K562 (cell line): ENCODE measurements around the gene EFNA2. TPM values are rescaled to one million over a fixed set of nuclear protein-coding genes. Genes with fewer than 3 reads are reported as not detected.

Source experiments
- ATAC-seq: fragments of 200-7000 bp; cut with Tn5 transposase; 3 replicates; pipeline ENCODE4 v1.9.1; 2020; ENCODE audit warnings: moderate library complexity
- BruUV-seq: library from RNA; stranded (reverse); fragments of 400-500 nt; replicated peaks from 2 replicates; lab custom pipeline; 2021; lab: Mats Ljungman, UMichigan
- CTCF ChIA-PET: fragments of 300-600 bp; formaldehyde crosslinking; extraction: SDS; loops from one replicate; lab custom pipeline; 2021; ENCODE audit warnings: low intra/inter-chr PET ratio; lab: Yijun Ruan, JAX
- POLR2A ChIA-PET: fragments of 300-600, 350-650 bp; sonication (Branson Sonifier 250); formaldehyde crosslinking; extraction: SDS; loops from one replicate; lab custom pipeline; 2021; ENCODE audit warnings: antibody characterized with exemption, inconsistent platforms; lab: Yijun Ruan, JAX
- DNase-seq, 4 experiments: peaks; one replicate each; pipeline versions ENCODE4 v3.0.0 to v3.0.0-alpha.2; 2011 to 2018; ENCODE audit warnings: low spot score in 3 of 4, mixed read lengths in 3 of 4; ENCODE audit errors: extremely low read depth in 1 of 4
- FAIRE-seq: peaks from 2 replicates; lab custom pipeline; 2011; peaks lifted over from hg19 to GRCh38; lab: Jason Lieb, UNC
- H2AFZ ChIP-seq: 2 replicates; pipeline ENCODE4 v1.6.0; 2011; ENCODE audit warnings: low read depth, low read length, control low read depth, inconsistent platforms
- H3K27ac ChIP-seq: fragments of 200-600 bp; 3 replicates; pipeline ENCODE4 v1.8.0; 2011; ENCODE audit warnings: low read depth, mild to moderate bottlenecking, control low read depth, inconsistent platforms, low read length, moderate library complexity, mixed read lengths; ENCODE audit errors: extremely low read depth
- H3K27me3 ChIP-seq, 2 experiments: fragments of 300-600 bp in 1 of 2; 2 replicates in 1 of 2; 3 replicates in 1 of 2; pipeline versions ENCODE4 v1.6.0 to v1.8.0; 2011; ENCODE audit warnings: inconsistent platforms in 2 of 2, low read length in 2 of 2, mild to moderate bottlenecking in 1 of 2, mixed read lengths in 1 of 2, moderate library complexity in 1 of 2; ENCODE audit not compliant: control insufficient read depth in 2 of 2, insufficient read depth in 2 of 2
- H3K36me3 ChIP-seq: fragments of 300-600 bp; 3 replicates; pipeline ENCODE4 v1.8.0; 2011; ENCODE audit warnings: mild to moderate bottlenecking, low read length, inconsistent platforms; ENCODE audit not compliant: control insufficient read depth, insufficient read depth
- H3K4me1 ChIP-seq, 2 experiments: fragments of 200-600 bp in 1 of 2; replicated peaks in 1 of 2; 2 replicates in 1 of 2; 3 replicates in 1 of 2; pipeline versions ENCODE4 v1.5.1 to v1.8.0; 2011; ENCODE audit warnings: inconsistent platforms in 2 of 2, low read length in 2 of 2, mild to moderate bottlenecking in 1 of 2, mixed read lengths in 1 of 2, moderate library complexity in 1 of 2; ENCODE audit not compliant: control insufficient read depth in 2 of 2, insufficient read depth in 2 of 2
- H3K4me2 ChIP-seq: 2 replicates; pipeline ENCODE4 v1.6.1; 2011; ENCODE audit warnings: low read length, control low read depth, inconsistent platforms, mixed read lengths; ENCODE audit not compliant: insufficient read depth
- H3K4me3 ChIP-seq: fragments of 200-600 bp; sonication (generic), shearing (Covaris generic); 2 replicates; pipeline ENCODE4 v1.5.1; 2016; ENCODE audit warnings: control low read depth, inconsistent platforms
- H3K79me2 ChIP-seq: fragments of 200-600 bp; 3 replicates; pipeline ENCODE4 v1.8.0; 2011; ENCODE audit warnings: low read length, inconsistent platforms; ENCODE audit not compliant: control insufficient read depth, insufficient read depth
- H3K9ac ChIP-seq, 2 experiments: 2 replicates each; pipeline versions ENCODE4 v1.6.0 to v1.6.1; 2011; ENCODE audit warnings: low read depth in 2 of 2, low read length in 2 of 2, control low read depth in 1 of 2, inconsistent platforms in 1 of 2, mild to moderate bottlenecking in 1 of 2, mixed read lengths in 1 of 2; ENCODE audit not compliant: insufficient read depth in 1 of 2
- H3K9me1 ChIP-seq: one replicate; pipeline ENCODE4 v1.6.0; 2011; ENCODE audit warnings: inconsistent platforms, mild to moderate bottlenecking, low read length, moderate library complexity; ENCODE audit not compliant: control insufficient read depth, insufficient read depth
- H3K9me3 ChIP-seq: replicated peaks from 2 replicates; pipeline ENCODE4 v1.5.1; 2011; ENCODE audit warnings: low read depth, low read length, inconsistent platforms; ENCODE audit not compliant: control insufficient read depth, insufficient read depth
- H4K20me1 ChIP-seq: replicated peaks from 2 replicates; pipeline ENCODE4 v1.6.1; 2011; ENCODE audit warnings: low read length, inconsistent platforms, mixed read lengths; ENCODE audit not compliant: control insufficient read depth, insufficient read depth
- ESRRB ChIP-seq: fragments of 250-450 bp; sonication (Bioruptor Pico); IDR thresholded peaks from 2 replicates; pipeline ENCODE4 v1.5.0; 2020; ENCODE audit warnings: mild to moderate bottlenecking, moderate library complexity, borderline replicate concordance
- FIP1L1 ChIP-seq: fragments of 200-400 bp; formaldehyde crosslinking; IDR thresholded peaks from 2 replicates; pipeline ENCODE4 v1.6.1; 2018; ENCODE audit warnings: mild to moderate bottlenecking, low read depth, low read length; ENCODE audit not compliant: poor library complexity, severe bottlenecking
- GABPB1 ChIP-seq: sonication (generic); formaldehyde crosslinking; IDR thresholded peaks from 2 replicates; pipeline ENCODE4 v1.8.0; 2022; ENCODE audit warnings: mild to moderate bottlenecking, missing genetic modification reagents
- KDM1A ChIP-seq, 2 experiments: fragments of 450-650 bp; IDR thresholded peaks; 2 replicates each; pipeline ENCODE4 v1.6.1; 2016; ENCODE audit warnings: mild to moderate bottlenecking in 2 of 2
- POLR2G ChIP-seq: fragments of 200-400 bp; formaldehyde crosslinking; IDR thresholded peaks from 2 replicates; pipeline ENCODE4 v1.6.1; 2017; ENCODE audit warnings: low read depth, mild to moderate bottlenecking, antibody characterized with exemption, low read length, moderate library complexity
- PRPF4 ChIP-seq: fragments of 200-400 bp; formaldehyde crosslinking; IDR thresholded peaks from one replicate; pipeline ENCODE4 v1.6.1; 2017; ENCODE audit warnings: low read length, low read depth, mild to moderate bottlenecking; ENCODE audit not compliant: insufficient read depth, poor library complexity, severe bottlenecking
- RBFOX2 ChIP-seq: fragments of 200-400 bp; formaldehyde crosslinking; IDR thresholded peaks from 2 replicates; pipeline ENCODE4 v1.6.1; 2017; ENCODE audit warnings: low read depth, mild to moderate bottlenecking, low read length, moderate library complexity
- RBM22 ChIP-seq: fragments of 200-400 bp; formaldehyde crosslinking; IDR thresholded peaks from 2 replicates; pipeline ENCODE4 v1.6.1; 2018; ENCODE audit warnings: low read length, low read depth; ENCODE audit not compliant: poor library complexity, severe bottlenecking
- WHSC1 ChIP-seq: IDR thresholded peaks from one replicate; pipeline ENCODE4 v1.6.1; 2012; ENCODE audit warnings: low read length, control low read depth, inconsistent platforms
- ZBTB1 ChIP-seq: sonication (generic); formaldehyde crosslinking; IDR thresholded peaks from 2 replicates; pipeline ENCODE4 v1.8.1; 2023; ENCODE audit warnings: missing genetic modification reagents, low read depth, mild to moderate bottlenecking, borderline replicate concordance
- WGBS: fragments of 100-300 bp; shearing (Covaris generic); methylation state at CpG from one replicate; pipeline ENCODE4 v1.1.6; 2016; ENCODE audit warnings: low coverage, mixed read lengths; ENCODE audit not compliant: insufficient coverage; ENCODE audit errors: missing lambda C conversion rate; 5-methylcytosine and 5-hydroxymethylcytosine counted together
- in situ Hi-C: fragments of 300-500 bp; cut with MboI; formaldehyde crosslinking; loops from 4 replicates; pipeline ENCODE4 v1.15.0; 2018; ENCODE audit warnings: inconsistent platforms, mixed read lengths
- intact Hi-C: fragments of 100-400 bp; cut with micrococcal nuclease; formaldehyde crosslinking; loops from 2 replicates; pipeline ENCODE4 v1.14.2; 2022
- polyA plus RNA-seq, 8 experiments: library from polyadenylated mRNA; depleted of rRNA in 4 of 8; stranded (reverse) in 5 of 8; unstranded in 3 of 8; fragments of >200 nt; fragmentation: Nextera tagmentation in 2 of 8; fragmentation: Illumina TruSeq in 1 of 8; extraction: Ambion mirVana in 2 of 8; extraction: Trizol in 1 of 8; gene quantifications; 2 replicates each; pipeline versions ENCODE4 v1.2.1 to v1.2.3, GENCODE V29; 2011 to 2014; ENCODE audit warnings: inconsistent platforms in 1 of 8, missing spikeins in 1 of 8
- total RNA-seq, 7 experiments: library from RNA; depleted of rRNA in 6 of 7; stranded (reverse); fragments of >200 nt in 6 of 7; fragmentation: Illumina TruSeq in 2 of 7; extraction: Trizol in 2 of 7; gene quantifications; 2 replicates each; pipeline versions ENCODE4 v1.2.1 to v1.2.3, GENCODE V29; 2011 to 2021; ENCODE audit warnings: low replicate concordance in 1 of 7
- TF ChIP-seq, protein P1 (sequence below): sonication (generic); formaldehyde crosslinking; IDR thresholded peaks from 2 replicates; pipeline ENCODE4 v1.8.1; 2023; ENCODE audit warnings: mild to moderate bottlenecking, missing genetic modification reagents
- TF ChIP-seq, protein P2 (sequence below): sonication (generic); formaldehyde crosslinking; IDR thresholded peaks from 2 replicates; pipeline ENCODE4 v1.9.0; 2022; ENCODE audit warnings: mild to moderate bottlenecking, missing genetic modification reagents
- TF ChIP-seq, protein P3 (sequence below), 2 experiments: fragments of 450-650 bp; conservative IDR thresholded peaks; 2 replicates each; pipeline ENCODE4 v1.6.1; 2017; ENCODE audit warnings: mild to moderate bottlenecking in 2 of 2, moderate library complexity in 2 of 2

The EFNA2 gene
- total and polyA plus RNA-seq, 9 of the 15 experiments (the other 6 are each of a cell fraction or from before 2014, with no cell fraction given) = 0.11 to 0.44 (median 0.15) TPM; not detected in 6

DNA sequence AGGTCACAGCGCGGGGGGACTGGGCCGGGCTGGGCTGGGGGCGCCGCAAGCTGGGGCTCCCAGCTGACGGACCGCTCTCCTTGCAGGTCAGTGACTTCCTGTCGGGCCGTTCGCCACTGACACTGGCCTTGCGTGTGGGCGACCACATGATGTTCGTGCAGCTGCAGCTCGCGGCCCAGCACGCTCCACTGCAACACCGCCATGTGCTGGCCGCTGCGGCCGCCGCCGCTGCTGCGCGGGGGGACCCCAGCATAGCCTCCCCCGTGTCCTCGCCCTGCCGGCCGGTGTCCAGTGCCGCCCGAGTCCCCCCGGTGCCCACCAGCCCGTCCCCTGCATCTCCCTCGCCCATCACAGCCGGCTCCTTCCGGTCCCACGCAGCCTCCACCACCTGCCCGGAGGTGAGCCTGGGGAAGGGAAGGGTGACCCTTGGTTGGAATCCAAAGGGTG is 31.6 kb upstream of the EFNA2 start:
- ChIA-PET CTCF (no interaction called here), POLR2A (interaction anchor here (1.8 to 7.8 kb wide), 2 partner anchors 12 to 15 kb away, joined by 11 to 88 read pairs; partner anchors contain the start of gene CIRBP)
- BruUV-seq = no TSS peak
- FAIRE-seq (no peak), DNase-seq (no peak), ATAC-seq (no peak)
- Histone ChIP-seq H3K4me2 (no peak overlapping the region), H4K20me1 (0 out of 2 replicates have a peak, but pooled peaks cover 7% of the 10 kb centered on the region), H3K9ac (peak overlapping the region in 1 of 2 experiments; percentile 96; a peak in 2 of 4 replicates), H3K4me3 (no peak overlapping the region), H3K27ac (peak overlapping the region; percentile 82; the same call in 2 of the 3 replicates), H2AFZ (no peak overlapping the region), H3K4me1 (peaks cover 32 to 96% of the 10 kb centered on the region in 2 experiments), H3K9me1 (no peaks in the 10 kb centered on the region), H3K79me2 (peaks cover 73% of the 10 kb centered on the region), H3K27me3 (no peaks in the 10 kb centered on the region), H3K36me3 (peaks cover 70% of the 10 kb centered on the region; the same call in 2 of the 3 replicates), H3K9me3 (no peaks in the 10 kb centered on the region)
- WGBS = 90% methylated on average over 27 of the region's 37 CpGs
- in situ Hi-C loops (no loop called here), intact Hi-C loops (no loop called here)
- peak; percentile 43 for TF ChIP-seq RBM22
- TF ChIP-seq, protein P1, sequence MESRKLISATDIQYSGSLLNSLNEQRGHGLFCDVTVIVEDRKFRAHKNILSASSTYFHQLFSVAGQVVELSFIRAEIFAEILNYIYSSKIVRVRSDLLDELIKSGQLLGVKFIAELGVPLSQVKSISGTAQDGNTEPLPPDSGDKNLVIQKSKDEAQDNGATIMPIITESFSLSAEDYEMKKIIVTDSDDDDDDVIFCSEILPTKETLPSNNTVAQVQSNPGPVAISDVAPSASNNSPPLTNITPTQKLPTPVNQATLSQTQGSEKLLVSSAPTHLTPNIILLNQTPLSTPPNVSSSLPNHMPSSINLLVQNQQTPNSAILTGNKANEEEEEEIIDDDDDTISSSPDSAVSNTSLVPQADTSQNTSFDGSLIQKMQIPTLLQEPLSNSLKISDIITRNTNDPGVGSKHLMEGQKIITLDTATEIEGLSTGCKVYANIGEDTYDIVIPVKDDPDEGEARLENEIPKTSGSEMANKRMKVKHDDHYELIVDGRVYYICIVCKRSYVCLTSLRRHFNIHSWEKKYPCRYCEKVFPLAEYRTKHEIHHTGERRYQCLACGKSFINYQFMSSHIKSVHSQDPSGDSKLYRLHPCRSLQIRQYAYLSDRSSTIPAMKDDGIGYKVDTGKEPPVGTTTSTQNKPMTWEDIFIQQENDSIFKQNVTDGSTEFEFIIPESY (CRISPR knock-in tag) = peak; percentile 95
- TF ChIP-seq GABPB1 (CRISPR knock-in tag) = peak; percentile 3; the same call in 1 of the 2 replicates
- no peak for TF ChIP-seq WHSC1
- no peak for TF ChIP-seq KDM1A (IDR thresholded peaks at IDR 0.05)
- TF ChIP-seq RBFOX2 = peak; percentile 24; the same call in 1 of the 2 replicates
- peak; percentile 27 for TF ChIP-seq PRPF4
- no peak for TF ChIP-seq ESRRB (CRISPR knock-in tag)
- TF ChIP-seq, protein P2, sequence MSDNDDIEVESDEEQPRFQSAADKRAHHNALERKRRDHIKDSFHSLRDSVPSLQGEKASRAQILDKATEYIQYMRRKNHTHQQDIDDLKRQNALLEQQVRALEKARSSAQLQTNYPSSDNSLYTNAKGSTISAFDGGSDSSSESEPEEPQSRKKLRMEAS (CRISPR knock-in tag) = no peak; the same call in none of the 2 replicates
- no peak for TF ChIP-seq ZBTB1
- TF ChIP-seq, protein P3, sequence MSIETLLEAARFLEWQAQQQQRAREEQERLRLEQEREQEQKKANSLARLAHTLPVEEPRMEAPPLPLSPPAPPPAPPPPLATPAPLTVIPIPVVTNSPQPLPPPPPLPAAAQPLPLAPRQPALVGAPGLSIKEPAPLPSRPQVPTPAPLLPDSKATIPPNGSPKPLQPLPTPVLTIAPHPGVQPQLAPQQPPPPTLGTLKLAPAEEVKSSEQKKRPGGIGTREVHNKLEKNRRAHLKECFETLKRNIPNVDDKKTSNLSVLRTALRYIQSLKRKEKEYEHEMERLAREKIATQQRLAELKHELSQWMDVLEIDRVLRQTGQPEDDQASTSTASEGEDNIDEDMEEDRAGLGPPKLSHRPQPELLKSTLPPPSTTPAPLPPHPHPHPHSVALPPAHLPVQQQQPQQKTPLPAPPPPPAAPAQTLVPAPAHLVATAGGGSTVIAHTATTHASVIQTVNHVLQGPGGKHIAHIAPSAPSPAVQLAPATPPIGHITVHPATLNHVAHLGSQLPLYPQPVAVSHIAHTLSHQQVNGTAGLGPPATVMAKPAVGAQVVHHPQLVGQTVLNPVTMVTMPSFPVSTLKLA (conservative IDR thresholded peaks at IDR 0.05) = no peak
- TF ChIP-seq FIP1L1 = peak; percentile 8
- peak; percentile 45; the same call in 1 of the 2 replicates for TF ChIP-seq POLR2G
